Effector CD8-positive, alpha-beta T cell (primary cell): ENCODE measurements around the gene ZDHHC7.
"Not testable (repeated sequence)": the region's sequence is repeated elsewhere in the genome, so short reads cannot be mapped to it uniquely, and the experiment has no call there.

ENCODE experiments used
- DNase-seq: peaks from one replicate; lab custom pipeline; 2025; lab: John Stamatoyannopoulos, UW

ZDHHC7 gene

GRCh38 chr16:85045077-85045476 is 33.7 kb upstream of the ZDHHC7 start:
- DNase-seq = no peak

- no peak for DNase-seq
Observed at GRCh38 chr16:85042606-85043005, 31.3 kb upstream of the ZDHHC7 start.

DNA sequence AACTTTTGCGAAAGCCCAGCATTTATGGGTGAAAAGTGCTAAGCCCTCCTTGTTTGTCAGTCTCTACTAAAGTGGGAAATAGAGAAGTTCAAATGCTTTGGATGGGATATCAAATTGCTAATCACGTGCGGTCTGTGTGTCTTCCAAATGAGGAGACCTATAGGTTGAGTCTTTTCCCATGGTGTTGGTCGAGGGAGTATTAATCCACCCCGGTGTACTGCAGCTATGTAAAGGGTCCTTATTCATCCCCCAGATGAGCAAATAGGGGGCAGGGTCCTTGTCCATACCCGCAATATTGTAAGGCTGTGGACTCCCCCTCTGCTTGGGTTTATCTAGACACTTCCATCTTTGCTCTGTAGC is 30.8 kb upstream of the ZDHHC7 start:
- DNase-seq = no peak

GRCh38 chr16:85041219-85042166 is 30.2 kb upstream of the ZDHHC7 start:
- no peak for DNase-seq

- no peak for DNase-seq
Observed at GRCh38 chr16:85040685-85041084, 29.4 kb upstream of the ZDHHC7 start.

DNA sequence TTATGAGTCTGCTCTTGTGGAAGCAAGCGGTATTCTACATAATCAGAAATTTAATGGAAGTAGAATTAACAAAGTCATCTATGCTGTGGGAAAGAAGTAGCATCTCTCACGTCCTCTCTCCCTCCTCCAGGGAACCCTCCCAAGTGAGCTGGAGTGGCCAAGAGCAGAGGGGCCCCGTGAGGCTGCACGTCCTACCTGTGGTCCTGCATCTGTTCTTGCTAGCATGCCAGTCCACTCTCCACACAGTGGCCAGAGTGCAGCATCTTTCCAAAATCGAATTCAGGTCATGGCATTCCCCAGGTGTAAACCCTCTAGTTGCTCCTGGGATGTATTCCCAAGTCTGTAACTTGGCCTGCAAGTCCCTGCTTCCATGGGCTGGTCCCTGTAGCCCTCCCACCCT is 26.4 kb upstream of the ZDHHC7 start:
- DNase-seq = no peak

DNA sequence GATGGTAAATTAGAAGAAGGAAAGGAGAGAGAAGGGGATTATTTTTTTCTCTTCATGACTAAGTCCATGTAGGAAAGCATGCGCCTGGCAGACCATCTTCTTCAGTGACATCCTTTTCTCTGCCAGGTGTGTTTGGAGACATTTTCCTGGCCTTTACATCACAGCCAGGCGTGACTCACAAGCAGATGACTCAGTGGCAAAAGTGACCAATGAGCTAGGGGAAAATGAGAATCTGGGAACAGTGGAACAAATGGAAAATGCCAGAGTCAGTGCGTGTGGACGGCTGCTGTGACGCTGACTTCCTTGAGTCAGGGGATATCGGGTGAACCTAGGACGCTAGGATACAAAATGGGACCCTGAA is 25.7 kb upstream of the ZDHHC7 start:
- no peak for DNase-seq

DNA sequence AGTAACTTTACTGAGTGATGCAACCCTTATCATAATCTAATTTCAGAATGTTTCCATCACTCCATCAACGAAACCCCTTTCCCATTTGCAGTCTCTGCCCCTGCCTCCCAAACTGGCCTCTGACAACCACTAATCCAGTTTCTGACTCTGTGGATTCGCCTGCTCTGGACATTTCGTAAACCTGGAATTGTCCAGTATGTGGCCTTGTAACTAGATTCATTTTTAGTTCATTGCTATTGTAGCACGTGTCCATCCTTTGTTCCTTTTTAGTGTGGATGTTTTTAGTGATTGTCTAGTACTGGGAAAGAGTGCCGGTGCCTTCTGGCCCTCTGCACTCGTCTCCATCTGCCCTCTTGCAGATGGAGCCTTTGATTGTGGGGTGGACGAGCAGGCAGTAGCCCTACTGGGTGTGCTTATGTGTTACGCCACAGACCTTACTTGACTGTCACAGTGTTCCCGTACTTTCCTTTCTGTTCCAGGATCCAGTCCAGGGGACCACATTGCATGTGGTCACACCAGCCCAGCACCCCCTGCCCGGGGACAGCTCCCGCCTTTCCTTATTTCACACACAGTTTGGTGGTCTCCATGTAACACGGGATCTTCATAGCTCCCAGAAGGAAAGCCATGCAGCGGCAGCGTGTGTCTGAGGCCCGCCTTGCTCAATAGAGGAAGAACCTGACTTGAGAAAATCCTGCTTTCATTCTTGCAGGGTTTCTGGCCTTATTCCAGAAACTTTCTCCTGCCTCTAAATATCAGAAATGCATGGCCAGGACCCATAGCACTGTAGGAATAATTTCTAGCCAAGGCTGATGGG is 25.1 kb upstream of the ZDHHC7 start:
- DNase-seq = no peak

GRCh38 chr16:85034591-85035433 is 23.5 kb upstream of the ZDHHC7 start:
- no peak for DNase-seq

GRCh38 chr16:85033171-85033570 is 21.8 kb upstream of the ZDHHC7 start:
- DNase-seq = no peak

DNA sequence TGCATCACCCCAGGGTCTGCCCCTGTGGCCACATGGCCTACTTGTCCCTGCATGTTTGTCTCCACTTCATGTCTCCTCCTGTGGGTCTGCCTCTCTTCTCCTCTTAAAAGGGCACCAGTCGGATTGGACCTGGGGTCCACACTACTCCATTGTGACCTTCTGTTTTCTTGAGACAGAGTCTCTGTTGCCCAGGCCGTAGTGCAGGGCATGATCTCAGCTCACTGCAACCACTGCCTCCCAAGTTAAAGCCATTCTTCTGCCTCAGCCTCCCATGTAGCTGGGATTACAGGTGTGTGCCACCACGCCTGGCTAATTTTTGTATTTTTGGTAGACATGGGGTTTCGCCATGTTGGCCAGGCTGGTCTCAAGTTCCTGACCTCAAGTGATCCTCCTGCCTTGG is 20.9 kb upstream of the ZDHHC7 start:
- DNase-seq = not testable (repeated sequence)

DNA sequence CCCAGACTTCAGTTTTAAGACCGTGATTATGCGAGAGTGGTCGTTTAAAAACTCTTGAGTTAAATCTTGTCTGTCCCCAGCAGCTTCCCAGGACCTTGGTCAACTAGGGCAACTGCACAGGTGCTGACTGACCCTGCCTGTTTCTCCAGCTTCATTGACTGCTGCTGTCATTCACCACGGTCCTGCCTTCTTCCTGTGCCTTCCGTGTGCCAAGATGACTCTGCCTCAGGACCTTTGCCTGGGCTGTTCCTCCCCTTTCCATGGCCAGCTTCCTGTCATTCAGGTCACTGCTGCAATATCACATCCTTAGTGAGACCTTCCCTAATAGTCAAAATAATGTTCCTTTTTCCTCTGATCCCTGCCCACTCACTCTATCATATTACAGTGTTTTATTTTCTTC is 20.1 kb upstream of the ZDHHC7 start:
- DNase-seq = no peak

GRCh38 chr16:85029981-85030401 is 18.7 kb upstream of the ZDHHC7 start:
- no peak for DNase-seq

GRCh38 chr16:85029408-85029784 is 18.1 kb upstream of the ZDHHC7 start:
- peak; percentile 1 for DNase-seq

DNA sequence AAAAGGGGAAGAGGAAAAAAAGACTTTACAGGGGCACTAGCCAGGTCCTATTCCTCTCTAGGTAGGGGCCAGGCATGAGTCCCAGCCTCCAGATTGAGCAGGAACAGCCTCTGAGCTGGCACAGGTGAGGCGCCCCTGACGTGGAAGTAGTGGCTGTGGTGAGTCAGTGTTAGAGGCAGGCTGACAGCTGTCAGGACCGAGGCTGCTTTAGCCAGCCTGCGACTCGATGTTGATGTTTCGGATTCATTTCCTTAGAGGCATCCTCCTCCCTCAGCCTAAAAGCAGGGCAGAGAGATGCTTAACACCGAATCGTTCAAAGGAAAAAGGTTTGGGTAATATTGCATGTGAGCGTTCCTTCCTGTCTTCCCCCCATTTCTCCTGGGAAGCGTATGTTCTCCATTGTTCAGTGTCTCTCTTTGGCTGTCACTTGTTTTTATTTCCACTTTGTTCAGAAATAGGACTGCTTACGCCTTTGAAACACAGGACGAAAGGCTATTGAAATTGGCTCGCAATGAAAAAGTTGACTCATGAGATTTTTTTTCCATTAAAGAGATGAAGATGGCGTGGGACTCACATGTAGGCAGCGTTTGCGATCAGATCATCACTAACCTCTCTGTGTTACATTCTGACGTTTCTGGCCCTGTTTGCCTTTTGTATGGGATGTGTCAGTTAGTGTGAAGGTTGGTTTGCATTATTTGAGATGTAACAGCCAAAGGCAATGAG is 17.5 kb upstream of the ZDHHC7 start:
- peak; percentile 19 for DNase-seq

DNA sequence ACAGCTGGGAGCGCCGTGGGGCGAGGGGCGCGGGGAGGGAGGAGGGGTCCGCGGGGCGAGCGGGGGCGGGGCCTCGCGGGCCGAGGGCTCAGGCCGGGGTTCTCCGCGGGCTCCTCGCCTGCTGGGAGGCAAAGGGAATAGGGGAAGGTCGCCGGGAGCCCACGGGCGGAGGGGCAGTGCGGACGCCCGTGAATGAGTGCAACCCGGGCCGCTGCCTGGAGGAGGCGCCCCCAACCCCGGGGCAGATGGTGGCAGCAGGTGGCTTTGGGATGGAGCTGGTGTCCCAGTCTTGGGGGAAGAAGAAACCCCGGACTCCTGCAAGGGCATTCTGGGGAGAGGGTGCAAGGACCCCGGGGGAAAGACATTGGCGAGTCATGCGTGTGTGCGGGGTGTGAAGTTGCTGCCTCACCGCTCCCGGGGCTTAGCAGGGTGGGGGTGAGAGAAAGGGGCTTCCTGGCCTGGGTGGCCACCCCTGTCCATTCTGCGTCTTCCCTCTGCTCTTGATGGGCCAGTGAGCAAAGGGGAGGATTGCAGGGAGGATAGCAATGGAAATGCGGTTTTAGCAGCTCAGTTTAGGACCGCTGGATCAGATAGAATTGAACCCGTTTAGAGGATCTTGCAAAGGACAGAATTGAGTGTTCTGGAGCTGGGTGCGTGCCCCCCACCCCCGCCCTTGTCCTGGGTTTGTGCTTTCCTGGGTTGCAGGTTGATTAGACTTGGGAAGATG is 16.8 kb upstream of the ZDHHC7 start:
- no peak for DNase-seq

- peak; percentile 96 for DNase-seq
Observed at GRCh38 chr16:85027349-85027957, 16.1 kb upstream of the ZDHHC7 start, which contains the start of gene KIAA0513. Gene KIAA0513, plus strand, starts transcription at chr16:85027795. Its CDS starts 39,277 bp downstream, at chr16:85067072.

DNA sequence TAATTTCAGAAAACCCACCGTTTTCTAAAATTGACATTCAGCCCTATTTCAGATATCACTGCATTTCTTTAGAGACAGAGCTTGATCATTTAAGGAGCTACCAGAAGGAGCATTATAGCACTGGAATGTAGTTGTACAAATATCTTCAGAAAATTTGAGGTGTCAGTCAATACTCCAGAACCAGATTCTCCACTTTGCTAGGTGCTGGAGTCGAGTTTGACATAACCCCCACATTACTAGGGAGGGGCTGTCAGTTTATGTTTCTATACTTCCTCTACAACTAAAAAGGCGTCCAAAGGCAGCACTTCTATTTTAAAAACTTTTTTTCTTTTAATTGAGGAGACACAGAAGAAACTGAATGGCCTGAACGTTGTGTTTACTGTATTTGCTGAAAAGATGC is 15.4 kb upstream of the ZDHHC7 start:
- DNase-seq = no peak

GRCh38 chr16:85025781-85026653 is 14.7 kb upstream of the ZDHHC7 start:
- no peak for DNase-seq
